Mammary epithelial cell (primary cell): ENCODE data around the gene KCNQ5.

Experiments used
- CTCF ChIP-seq, 2 donors: IDR thresholded peaks in 1 of 2; conservative IDR thresholded peaks in 1 of 2; 2 replicates each; pipeline ENCODE4 v1.5.1; 2011 to 2012; ENCODE audit warnings: inconsistent platforms in 2 of 2, low read length in 2 of 2, mild to moderate bottlenecking in 2 of 2, control low read depth in 1 of 2, low read depth in 1 of 2; ENCODE audit not compliant: insufficient read depth in 1 of 2; ENCODE audit errors: extremely low read depth in 1 of 2
- EZH2 ChIP-seq: IDR thresholded peaks from 2 replicates; pipeline ENCODE4 v1.6.1; 2012; ENCODE audit warnings: low read length, inconsistent platforms, borderline replicate concordance

GRCh38 chr6:72849346-72849745 is 227.5 kb downstream of the KCNQ5 start:
- no peak for TF ChIP-seq CTCF (conservative IDR thresholded peaks at IDR 0.05 in 1 of 2, IDR thresholded peaks at IDR 0.05 in 1 of 2; ENCODE audit: extremely low read depth in 1 of 2, insufficient read depth in 1 of 2, low read depth in 1 of 2, low read length in 2 of 2)
- no peak for TF ChIP-seq EZH2
